Stimulated activated naive CD4-positive, alpha-beta T cell (primary cell): ENCODE data around the gene PAM.

Experiments
- DNase-seq, 6 experiments: peaks; one replicate each; lab custom pipeline; 2025; lab: John Stamatoyannopoulos, UW

The PAM gene

DNA sequence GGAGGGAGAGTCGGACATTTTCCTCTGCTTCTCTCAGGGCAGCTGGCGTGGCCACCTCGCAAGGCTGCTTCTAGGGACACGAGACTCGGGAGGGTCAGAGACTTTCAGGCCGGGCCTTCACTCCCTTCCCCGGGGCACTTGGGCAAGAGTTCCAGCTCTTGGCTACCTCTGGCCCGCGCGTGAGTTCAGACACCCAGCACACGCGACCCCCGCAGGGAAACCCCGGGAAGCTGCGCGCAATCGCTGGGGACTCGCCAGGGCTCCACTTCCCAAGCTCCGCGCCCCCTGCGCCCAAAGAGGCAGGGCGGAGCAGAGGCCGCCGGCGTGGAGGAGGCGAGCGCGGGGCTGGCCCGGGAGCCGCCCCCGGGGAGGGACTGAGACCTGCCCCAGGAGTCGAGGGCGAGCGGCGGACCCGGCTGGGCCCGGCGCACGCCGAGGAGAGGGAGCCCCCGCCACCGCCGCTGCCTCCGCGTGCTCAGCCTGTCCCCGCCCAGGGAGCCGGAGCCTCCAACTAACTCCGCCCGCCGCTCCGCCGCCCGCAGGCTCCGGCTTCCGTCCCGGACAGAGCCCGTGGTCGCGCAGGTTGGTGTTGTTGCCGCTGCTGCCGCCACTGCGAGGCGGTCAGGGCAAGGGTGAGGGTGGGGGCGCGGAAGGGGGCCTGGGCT is at the start of gene PAM:
PAM (plus strand) TSS at position 539 of the 665 bp plus-strand sequence. CDS start 110,891 bp downstream, outside the sequence.
- peak; percentile 29 to 60 (median 44) for DNase-seq

DNA sequence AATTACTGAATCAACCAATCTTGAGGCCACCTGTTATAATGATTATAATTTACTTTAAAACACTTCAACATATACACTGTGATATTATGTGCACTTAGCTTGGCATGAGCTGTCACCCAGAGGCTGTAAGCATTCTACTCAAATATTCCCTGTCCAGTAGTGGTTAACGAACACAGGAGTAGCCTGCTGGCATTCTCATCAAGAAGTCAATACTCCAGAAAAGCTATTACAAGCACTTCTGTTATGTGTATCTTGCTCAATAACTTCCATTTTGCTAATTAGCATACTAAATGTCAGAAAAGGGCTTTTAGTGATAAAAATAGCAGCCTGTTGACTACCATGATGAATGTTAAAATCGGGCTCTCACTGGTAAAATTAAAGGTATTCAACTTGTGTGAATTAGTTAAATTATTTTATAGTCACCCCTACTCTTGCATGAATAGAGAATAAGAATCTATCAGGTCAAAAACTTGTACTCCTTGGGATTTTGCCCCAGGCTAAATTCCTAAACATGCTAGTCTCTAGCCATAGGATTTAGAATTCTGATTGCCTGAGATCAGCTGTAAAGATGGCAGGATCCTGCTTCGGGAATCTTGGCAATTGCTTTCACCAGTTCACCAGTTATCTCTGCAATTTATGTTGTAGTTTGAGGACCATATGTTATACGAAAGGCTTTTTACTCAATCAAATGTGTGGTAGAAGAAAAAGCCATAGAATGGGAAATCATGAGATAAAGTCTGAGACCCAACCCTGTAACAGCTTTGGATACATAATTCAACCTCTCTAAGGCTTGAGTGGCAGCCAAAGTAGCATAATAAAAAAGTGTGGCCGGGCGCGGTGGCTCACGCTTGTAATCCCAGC is 43.4 kb upstream of the PAM start:
- no peak for DNase-seq

DNA sequence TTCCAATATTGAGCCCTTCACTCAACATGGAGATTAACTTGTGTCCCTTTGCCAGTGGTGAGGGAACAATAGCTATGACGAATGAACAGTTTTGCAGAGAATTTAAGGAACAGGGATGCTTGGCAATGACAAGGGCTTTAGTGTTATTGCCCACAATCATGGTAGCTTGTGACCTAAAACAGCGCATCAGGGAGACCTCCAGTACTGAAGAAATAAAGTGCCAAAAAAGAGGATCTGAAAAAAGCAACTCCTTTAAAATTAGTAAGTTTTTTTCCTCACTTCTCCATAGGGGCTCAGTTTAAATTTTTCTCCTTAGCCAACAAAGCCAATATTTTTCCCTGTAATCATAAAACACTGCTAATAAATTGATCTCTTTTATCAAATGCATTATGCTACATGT is 41.8 kb upstream of the PAM start:
- no peak for DNase-seq

DNA sequence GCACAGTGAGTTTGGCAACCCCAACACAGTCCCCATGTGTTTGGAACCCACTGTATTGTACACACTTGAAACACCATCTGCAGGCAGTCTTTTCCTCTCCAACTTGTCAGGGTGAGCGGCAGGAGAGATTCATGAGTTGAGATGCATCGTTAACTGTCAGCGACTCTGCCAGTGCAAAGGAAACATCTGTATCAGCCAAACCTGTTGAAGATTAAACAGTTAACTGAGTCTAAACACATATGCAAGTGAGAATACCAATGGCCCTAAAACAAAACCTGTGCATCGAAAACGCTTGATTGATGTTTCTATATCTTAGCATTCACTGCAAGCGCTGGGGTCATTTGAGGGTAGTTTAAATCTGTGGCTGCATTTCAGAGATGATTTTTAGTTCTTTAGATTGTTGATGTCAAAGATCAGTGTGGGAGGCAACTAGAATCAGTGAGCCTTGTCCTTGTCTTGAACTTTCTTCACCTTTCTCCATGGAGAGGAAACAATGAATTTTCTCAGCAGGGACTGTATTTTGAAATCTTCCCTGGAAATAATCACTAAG is 41.3 kb upstream of the PAM start:
- DNase-seq, result no peak

DNA sequence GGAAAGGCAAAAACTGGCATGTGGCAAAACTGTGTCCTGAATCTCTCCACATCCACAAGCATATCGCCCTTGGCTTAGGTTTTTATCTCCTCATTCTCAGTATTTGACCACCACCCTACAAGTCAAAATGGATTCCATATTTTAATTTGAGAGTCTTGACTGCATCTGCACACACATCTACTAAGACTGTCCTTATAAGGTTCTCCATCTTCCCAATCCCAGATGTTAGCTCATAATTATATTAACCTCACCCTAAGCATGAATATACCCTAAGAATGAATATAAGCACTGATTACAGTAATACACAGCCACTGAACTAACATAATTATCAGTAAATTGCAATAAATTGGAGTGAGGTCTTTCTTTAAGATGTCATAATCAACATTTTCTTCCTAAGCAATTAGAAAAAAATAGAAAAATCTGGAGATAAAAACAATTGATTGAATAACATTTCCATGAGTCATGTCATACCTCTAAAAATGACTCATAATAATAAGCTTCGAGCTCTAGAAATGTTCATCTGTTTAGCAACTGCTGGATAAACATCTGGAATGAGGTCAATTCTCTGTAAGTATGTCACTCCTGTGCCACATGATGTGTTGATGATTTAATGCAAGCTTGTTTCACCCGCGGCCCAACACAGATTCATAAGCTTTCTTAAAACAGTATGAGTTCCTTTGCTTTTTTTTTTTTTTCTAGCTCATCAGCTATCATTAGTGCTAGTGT is 39.9 kb upstream of the PAM start:
- no peak for DNase-seq

DNA sequence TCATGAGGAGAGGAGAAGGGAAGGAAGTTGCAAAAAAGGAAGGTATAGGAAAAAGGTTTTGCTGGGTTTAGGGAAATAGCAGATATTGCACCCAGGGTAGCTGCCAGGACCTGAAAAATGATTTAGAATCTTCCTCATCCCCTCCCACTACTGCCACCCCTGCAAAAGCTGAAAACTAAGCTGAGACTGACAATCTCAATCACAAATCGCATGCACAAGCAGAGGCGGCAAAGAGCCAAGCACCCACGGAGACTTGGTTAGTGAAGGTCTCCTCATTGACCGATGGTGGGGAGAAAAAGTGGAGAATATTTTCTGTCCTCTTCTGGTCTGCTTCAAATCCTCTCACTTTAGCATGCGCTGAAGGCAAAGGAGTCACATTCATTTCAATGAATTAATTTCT is 39.1 kb upstream of the PAM start:
- DNase-seq, result no peak

DNA sequence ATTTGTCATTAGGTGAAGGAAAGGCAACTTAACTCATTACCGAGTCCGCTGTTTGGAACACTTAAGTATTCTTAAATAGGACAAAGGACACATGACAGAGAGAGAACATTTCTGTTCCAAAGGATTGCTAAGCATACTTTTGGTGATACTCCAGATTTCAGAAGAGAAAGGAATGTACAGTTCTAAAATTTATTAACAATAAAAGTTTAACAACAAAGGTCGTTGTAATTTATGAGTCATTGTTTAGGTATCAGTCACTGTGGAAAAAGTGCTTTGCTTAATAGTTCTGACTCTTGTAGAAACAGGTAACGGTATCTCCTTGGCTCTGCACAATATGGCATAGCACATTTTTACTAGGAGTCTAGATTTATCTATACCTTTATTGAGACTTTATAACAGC is 36.3 kb upstream of the PAM start:
- no peak for DNase-seq

DNA sequence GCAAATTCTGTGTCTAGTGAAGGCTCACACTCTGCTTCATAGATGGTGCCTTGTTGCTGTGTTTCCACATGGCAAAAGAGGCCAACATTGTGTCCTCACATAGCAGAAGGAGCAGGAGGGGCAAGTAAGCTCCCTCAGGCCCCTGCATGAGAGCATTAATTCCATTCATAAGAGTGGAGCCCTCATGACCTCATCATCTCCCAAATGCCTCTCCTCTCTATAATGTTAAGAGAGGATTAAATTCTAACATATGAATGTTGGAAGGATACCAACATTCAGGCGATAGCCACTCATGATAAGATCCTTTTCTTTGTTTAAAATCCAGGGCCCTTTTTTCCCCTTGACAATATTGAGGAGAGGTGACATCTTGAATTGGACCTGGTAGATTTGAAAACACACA is 35.2 kb upstream of the PAM start:
- no peak for DNase-seq

DNA sequence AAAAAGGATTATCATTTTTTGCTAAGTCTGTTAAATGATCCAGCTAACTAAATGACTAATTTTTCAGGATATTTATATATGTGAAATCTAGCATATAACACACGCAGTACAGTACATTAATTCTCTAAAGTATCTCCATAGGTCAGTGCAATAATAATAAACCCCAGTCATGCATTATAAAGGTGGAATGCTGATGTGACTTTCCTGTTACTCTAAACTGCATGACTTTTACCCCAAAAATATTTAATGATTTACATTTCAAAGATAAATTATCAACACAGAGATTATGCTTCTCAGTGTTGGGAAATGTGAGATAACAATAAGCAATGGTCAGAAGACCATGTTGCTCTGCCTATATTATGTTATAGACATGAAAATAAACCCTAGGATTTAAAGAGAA is 34.1 kb upstream of the PAM start:
- DNase-seq, result no peak

DNA sequence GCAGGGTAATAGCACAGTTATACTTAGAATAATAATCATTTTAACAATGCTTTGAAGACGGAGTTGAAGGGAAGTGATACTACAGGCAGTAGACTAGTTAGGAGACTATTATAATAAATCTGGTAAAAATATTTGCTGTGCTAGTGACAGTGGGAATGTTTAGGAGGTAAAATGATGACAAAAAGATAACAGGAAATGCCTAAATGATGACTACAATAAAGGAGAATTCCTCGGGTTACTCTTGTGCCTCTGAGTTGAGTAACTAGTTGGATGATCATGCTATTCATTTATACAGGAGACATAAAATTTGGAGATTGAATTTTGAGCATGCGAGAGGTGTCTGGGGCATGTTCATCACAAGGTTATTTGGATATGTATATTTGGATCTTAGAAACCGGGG is 32.2 kb upstream of the PAM start:
- no peak for DNase-seq

DNA sequence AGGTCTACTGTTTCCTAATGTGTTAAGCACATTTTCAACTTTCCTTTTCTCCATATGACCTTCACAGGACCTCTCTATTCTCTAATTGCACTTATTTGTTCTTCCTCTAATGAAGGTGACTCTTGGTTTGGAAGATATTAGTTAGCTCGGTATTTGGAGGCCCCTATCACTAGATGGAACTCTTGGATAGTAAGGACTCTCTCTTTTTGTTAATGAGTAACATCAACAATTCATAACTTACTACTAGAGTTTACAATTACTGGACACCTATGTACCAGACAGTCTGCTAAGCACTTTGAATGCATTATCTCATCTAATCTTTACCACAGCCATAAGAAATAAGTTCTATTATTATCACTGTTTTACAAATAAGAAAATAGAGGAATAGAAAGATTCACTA is 23.4 kb upstream of the PAM start:
- no peak for DNase-seq

DNA sequence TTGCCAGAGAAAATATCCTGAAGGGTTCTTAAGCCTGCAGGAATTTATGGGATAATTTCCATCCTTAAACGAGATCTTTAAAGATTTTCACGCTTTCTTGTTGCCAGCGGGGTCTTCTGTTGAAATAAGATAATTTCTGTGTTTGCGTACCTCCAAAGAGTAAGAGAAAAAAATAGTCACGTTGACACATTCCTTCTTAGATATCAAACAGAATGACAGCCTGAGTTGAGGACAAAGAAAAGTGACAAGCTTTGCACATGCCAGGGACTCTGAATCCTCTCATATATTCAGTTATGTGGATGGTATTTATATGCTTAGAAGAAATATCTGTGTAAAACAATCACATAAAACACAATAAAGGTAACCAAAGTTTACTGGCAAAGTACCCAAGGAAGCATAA is 21.6 kb upstream of the PAM start:
- no peak for DNase-seq

DNA sequence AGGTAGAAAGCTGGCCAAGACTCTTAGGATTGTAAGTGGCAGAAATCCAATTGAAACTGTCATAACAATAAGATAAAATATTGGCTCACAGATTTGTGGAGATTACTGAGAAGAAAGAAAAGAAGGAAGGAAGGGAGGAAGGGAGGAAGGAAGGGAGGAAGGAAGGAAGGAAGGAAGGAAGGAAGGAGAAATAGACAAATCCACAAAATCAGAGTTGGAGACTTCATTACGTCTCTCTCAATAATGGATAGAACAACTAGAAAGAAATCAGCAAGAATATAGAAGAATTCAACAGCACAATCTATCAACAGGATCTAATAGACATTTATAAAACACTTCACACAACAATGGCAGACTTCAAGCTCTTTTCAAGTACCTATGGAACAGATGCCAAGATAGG is 17.9 kb upstream of the PAM start:
- DNase-seq, result no peak

DNA sequence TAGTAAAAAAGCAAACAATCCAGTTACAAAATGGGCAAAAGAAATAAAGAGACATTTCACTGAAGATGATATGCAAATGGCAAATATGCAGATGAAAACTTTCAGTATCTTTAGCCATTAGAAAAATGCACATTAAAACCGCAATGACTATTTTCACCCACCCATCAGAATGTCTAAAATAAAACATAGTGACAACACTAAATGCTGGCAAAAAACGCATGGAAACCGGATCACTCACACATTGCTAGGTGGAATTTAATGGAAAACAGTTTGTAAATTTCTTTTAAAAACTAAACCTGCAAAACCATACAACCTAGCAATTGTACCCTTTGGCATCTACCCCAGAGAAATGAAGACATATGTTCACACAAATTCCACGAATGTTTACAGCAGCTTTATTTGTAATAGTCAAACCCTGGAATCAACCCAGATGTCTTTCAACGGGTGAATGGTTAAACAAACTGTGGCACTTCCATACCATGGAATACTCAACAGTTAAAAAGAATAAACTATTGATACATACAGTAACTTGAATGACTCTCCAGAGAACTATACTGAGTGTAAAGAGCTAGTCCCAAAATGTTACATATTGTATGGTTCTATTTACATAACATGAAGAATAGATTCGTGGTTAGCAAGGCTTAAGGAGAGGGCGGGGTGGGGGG is 17.2 kb upstream of the PAM start:
- no peak for DNase-seq

DNA sequence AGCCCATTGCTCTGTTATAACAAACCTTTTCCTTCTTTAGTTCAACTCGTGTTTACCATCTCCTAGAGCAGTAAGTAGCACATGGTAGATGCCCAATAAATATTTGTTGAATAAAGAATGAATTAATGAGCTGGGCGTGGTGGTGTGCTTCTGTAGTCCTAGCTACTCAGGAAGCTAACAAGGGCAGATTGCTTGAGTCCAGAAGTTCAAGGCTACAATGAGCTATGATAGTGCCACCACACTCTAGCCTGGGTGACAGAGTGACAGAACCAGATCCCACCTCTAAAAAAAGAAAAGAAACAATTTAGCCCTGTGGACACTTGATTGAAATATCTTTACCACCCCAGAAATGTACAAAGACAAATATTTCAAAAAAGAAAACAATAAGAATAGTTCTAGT is 14.6 kb upstream of the PAM start:
- no peak for DNase-seq

DNA sequence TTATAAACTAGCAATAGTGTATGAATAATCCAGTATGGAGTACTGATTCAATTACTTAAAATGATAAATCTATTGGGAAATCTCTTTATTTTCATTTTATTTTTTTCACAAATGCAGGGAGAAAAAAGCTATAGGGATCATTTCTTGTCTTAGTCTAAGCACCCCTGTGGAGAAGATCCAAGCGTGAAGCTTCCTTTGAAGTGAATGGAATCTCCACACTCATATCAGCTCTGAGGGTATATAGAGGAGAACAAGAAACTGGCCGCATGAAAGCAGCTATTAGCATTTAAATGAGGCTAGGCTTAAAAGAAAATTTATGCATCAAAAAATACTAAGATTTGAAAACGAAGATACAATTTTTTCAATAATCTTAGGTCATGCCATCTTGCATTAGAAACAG is 12.9 kb upstream of the PAM start:
- DNase-seq, result no peak

DNA sequence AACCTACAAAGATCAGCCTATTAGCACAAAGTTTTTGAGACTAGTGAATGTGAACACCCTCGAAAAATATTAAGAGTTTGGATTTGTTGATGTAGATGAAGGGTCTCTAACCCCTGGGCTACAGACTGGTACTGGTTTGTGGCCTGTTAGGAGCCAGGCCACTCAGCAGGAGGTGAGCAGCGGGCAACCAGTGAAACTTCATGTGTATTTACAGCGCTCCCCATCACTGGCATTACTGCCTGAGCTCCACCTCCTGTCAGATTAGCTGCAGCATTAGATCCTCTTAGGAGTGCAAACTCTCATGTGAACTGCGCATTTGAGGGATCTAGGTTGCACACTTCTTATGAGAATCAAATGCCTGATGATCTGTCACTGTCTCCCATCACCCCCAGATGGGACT is 11.2 kb upstream of the PAM start:
- no peak for DNase-seq

DNA sequence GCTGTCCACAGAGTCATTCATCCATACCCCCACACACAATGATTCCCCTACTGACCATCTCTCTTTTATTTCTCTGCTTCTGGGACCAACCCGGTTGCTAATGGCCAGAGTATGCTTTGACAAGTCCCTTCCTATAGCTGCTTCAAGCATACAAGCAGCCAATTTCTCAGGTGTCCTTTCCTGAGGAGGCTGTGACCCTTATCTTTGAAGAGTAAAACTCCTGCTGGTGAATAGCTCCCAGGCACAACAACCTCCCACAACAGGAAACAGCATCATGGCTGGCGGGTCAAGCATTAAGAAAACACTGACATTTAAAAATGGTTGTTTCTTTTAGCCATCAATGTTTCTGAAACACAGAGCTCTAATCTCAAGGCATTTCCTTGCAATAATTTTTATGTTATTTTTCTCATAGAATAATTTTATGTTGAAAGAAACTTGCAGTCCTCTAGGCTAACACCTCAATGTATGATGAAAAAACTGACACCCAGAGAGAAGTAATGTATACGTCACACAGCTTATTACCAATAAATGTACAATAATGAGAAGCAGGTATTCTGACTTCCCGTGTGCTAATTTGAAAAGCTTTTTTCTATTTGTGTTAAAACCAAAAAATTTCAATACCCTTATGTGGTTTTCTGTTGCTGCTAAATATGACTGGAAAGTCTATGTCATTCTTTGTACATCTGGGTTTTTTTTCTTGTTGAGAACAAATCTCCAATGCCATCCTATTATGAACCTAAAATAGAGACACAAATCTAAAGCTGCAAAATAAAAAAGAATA is 7.5 kb upstream of the PAM start:
- no peak for DNase-seq

DNA sequence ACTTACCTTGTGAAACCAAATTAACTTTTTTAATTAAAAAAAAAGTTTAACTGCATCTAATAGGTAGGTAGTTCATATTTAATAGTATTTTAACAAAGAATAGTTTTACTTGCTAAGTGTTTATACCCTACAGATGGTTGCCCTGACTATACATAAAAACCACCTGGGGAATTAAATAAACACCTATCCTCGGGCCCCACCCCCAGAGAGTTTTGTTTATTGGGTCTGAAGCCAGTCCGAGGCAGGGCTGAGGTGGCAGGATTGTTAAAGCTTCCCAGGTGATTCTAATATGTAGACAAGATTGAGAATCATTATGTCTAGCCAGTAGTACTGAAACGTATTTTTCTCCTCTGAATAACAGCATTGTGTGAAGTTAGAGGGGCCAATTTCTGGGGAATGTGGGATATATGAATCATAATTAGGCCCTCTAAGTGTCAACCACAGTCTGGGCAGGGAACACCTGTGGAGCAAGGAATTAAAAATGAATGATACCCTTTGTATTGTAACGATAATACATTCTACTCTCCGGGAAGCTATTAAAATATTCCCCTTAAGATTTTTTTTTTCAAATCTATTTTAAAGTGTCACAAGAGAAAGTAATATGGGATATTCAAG is 5.6 kb upstream of the PAM start:
- no peak for DNase-seq

DNA sequence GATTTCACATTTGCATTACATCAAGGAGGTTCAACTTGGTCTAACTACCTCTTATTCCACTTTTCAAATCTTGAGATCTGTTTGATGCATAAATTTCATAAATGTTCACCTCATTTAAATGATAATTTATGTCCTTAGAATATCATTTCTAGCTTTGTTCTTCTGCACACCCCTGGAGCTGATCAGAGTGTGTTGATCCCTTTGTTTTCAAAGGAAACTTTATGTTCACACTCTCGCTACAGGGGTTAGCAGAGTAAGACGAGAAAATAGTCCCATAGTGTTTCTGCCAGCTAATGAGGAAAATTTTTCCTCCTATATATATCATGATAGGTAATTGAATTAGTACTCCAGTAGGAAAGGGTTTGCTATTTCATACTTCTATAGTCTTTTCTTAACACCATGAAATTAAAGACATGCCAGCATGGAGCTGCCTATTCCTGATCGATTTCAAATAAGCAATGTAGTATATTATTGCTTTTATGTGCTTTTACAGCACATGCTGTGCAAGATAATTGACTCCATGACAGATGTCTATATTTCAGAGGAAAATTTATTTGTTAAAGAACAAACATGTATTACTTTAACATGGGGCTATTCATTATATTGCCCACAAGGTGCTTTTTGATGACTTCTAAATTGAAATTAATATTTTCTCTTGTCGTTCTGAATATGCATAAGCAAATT is 4.8 kb upstream of the PAM start:
- DNase-seq, result no peak
